Panc1 (cell line): Measurements from ENCODE around the gene PSMA5.

ENCODE experiments used
- CTCF ChIP-seq: fragments of 450-650 bp; IDR thresholded peaks from 2 replicates; pipeline ENCODE4 v1.5.1; 2017; ENCODE audit warnings: mild to moderate bottlenecking
- POLR2AphosphoS5 ChIP-seq: IDR thresholded peaks from 2 replicates; pipeline ENCODE4 v1.6.1; 2012; ENCODE audit warnings: mild to moderate bottlenecking, low read depth, low read length, moderate library complexity

DNA sequence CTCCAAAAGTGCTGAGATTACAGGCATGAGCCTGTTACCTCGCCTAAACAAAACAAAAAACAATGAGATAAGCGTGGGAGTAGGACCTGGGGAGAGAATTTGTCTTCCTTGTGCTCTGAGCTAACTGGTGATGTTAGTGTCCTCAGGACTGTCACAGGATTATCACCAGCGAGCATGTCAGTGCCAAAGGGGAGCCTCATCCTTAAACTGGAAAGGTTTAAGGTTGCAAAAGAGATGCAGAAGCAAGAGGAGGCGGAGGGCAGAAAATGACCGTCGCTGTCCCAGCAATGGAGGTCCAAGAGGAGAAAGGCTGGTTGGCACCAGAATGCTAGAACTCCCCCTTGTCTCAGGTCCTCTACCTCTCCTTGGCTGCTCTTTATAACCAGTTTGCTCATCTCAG is 44.0 kb upstream of the PSMA5 start:
- TF ChIP-seq CTCF (no peak), POLR2AphosphoS5 (no peak)
